HEK293 (cell line): Measurements from ENCODE around the gene IPCEF1.

ENCODE experiments used
- CTCF ChIA-PET: fragments of 350-600 bp; formaldehyde crosslinking; extraction: SDS; loops from one replicate; lab custom pipeline; 2021; ENCODE audit warnings: antibody characterized with exemption; lab: Yijun Ruan, JAX
- POLR2A ChIA-PET: fragments of 300-600 bp; formaldehyde crosslinking; extraction: SDS; loops from one replicate; lab custom pipeline; 2020; ENCODE audit warnings: antibody characterized with exemption, inconsistent platforms; lab: Yijun Ruan, JAX
- H3K27ac ChIP-seq: fragments of 200-500 bp; sonication (Bioruptor generic); 2 replicates; pipeline ENCODE4 v1.5.1; 2014; ENCODE audit warnings: low read depth, low read length, control low read depth, inconsistent platforms; ENCODE audit errors: extremely low read depth
- H3K36me3 ChIP-seq, 2 experiments: fragments of 200-500 bp in 1 of 2; sonication (Bioruptor generic) in 1 of 2; 1 replicate in 1 of 2; 2 replicates in 1 of 2; pipeline ENCODE4 v1.5.1; 2014 to 2017; ENCODE audit warnings: inconsistent platforms in 2 of 2, low read length in 2 of 2; ENCODE audit not compliant: control insufficient read depth in 2 of 2, insufficient read depth in 1 of 2
- H3K4me1 ChIP-seq: fragments of 200-500 bp; sonication (Bioruptor generic); 2 replicates; pipeline ENCODE4 v1.5.1; 2014; ENCODE audit warnings: mild to moderate bottlenecking, low read length, inconsistent platforms; ENCODE audit not compliant: control insufficient read depth, insufficient read depth
- H3K4me3 ChIP-seq: 2 replicates; pipeline ENCODE4 v1.5.1; 2011; ENCODE audit warnings: low read depth, mild to moderate bottlenecking, control low read depth, low read length, moderate library complexity
- H3K9me3 ChIP-seq: fragments of 200-500 bp; sonication (Bioruptor generic); 2 replicates; pipeline ENCODE4 v1.5.1; 2014; ENCODE audit warnings: low read depth, low read length, inconsistent platforms; ENCODE audit not compliant: control insufficient read depth, insufficient read depth
- BCL6B ChIP-seq: fragments of 450-650 bp; formaldehyde crosslinking; IDR thresholded peaks from 2 replicates; pipeline ENCODE4 v1.5.1; 2017; ENCODE audit warnings: missing biosample characterization, missing genetic modification characterization
- GLIS1 ChIP-seq: fragments of 450-650 bp; formaldehyde crosslinking; IDR thresholded peaks from 2 replicates; pipeline ENCODE4 v1.5.1; 2016; ENCODE audit warnings: missing biosample characterization, missing genetic modification characterization
- INSM2 ChIP-seq: fragments of 450-650 bp; formaldehyde crosslinking; IDR thresholded peaks from 2 replicates; pipeline ENCODE4 v1.5.1; 2016; ENCODE audit warnings: missing biosample characterization, missing genetic modification characterization
- OSR2 ChIP-seq: fragments of 450-650 bp; formaldehyde crosslinking; IDR thresholded peaks from 2 replicates; pipeline ENCODE4 v1.5.1; 2016; ENCODE audit warnings: missing biosample characterization, missing genetic modification characterization
- OVOL3 ChIP-seq: fragments of 450-650 bp; formaldehyde crosslinking; IDR thresholded peaks from 2 replicates; pipeline ENCODE4 v1.5.1; 2016; ENCODE audit warnings: missing biosample characterization, missing genetic modification characterization
- RBAK ChIP-seq: fragments of 450-650 bp; formaldehyde crosslinking; IDR thresholded peaks from 2 replicates; pipeline ENCODE4 v1.5.1; 2016; ENCODE audit warnings: missing biosample characterization, missing genetic modification characterization
- SCRT2 ChIP-seq: fragments of 450-650 bp; formaldehyde crosslinking; IDR thresholded peaks from 2 replicates; pipeline ENCODE4 v1.5.1; 2016; ENCODE audit warnings: missing biosample characterization, missing genetic modification characterization
- TCF7L2 ChIP-seq: IDR thresholded peaks from 2 replicates; pipeline ENCODE4 v1.6.1; 2011; ENCODE audit warnings: low read depth, mild to moderate bottlenecking, inconsistent platforms, low read length, moderate library complexity, borderline replicate concordance
- ZBTB7A ChIP-seq: fragments of 450-650 bp; formaldehyde crosslinking; IDR thresholded peaks from 2 replicates; pipeline ENCODE4 v1.5.1; 2016; ENCODE audit warnings: low read depth, missing biosample characterization, missing genetic modification characterization
- ZFHX2 ChIP-seq: fragments of 450-650 bp; formaldehyde crosslinking; conservative IDR thresholded peaks from 2 replicates; pipeline ENCODE4 v1.5.1; 2016; ENCODE audit warnings: missing biosample characterization, missing genetic modification characterization
- ZNF121 ChIP-seq: fragments of 450-650 bp; formaldehyde crosslinking; IDR thresholded peaks from 2 replicates; pipeline ENCODE4 v1.5.1; 2016; ENCODE audit warnings: missing biosample characterization, missing genetic modification characterization
- ZNF133 ChIP-seq: fragments of 450-650 bp; formaldehyde crosslinking; IDR thresholded peaks from 2 replicates; pipeline ENCODE4 v1.5.1; 2016; ENCODE audit warnings: missing biosample characterization, missing genetic modification characterization
- ZNF24 ChIP-seq: fragments of 450-650 bp; formaldehyde crosslinking; IDR thresholded peaks from 2 replicates; pipeline ENCODE4 v1.5.1; 2016; ENCODE audit warnings: missing biosample characterization, missing genetic modification characterization
- ZNF274 ChIP-seq, 2 experiments: fragments of 200-500 bp in 1 of 2; fragments of 450-650 bp in 1 of 2; sonication (Bioruptor generic) in 1 of 2; formaldehyde crosslinking in 1 of 2; IDR thresholded peaks; 2 replicates each; pipeline versions ENCODE4 v1.5.1 to v1.6.1; 2014 to 2016; ENCODE audit warnings: borderline replicate concordance in 1 of 2, inconsistent platforms in 1 of 2, low read length in 1 of 2, missing biosample characterization in 1 of 2, missing genetic modification characterization in 1 of 2
- ZNF292 ChIP-seq: fragments of 450-650 bp; formaldehyde crosslinking; IDR thresholded peaks from 2 replicates; pipeline ENCODE4 v1.5.1; 2016; ENCODE audit warnings: low read depth, missing biosample characterization, missing genetic modification characterization, borderline replicate concordance
- ZNF366 ChIP-seq: fragments of 450-650 bp; formaldehyde crosslinking; conservative IDR thresholded peaks from 2 replicates; pipeline ENCODE4 v1.5.1; 2016; ENCODE audit warnings: missing biosample characterization, missing genetic modification characterization
- ZNF404 ChIP-seq: fragments of 450-650 bp; formaldehyde crosslinking; IDR thresholded peaks from 2 replicates; pipeline ENCODE4 v1.5.1; 2017; ENCODE audit warnings: missing biosample characterization, missing genetic modification characterization
- ZNF416 ChIP-seq: fragments of 450-650 bp; formaldehyde crosslinking; IDR thresholded peaks from 2 replicates; pipeline ENCODE4 v1.5.1; 2016; ENCODE audit warnings: missing biosample characterization, missing genetic modification characterization
- ZNF514 ChIP-seq: fragments of 450-650 bp; formaldehyde crosslinking; IDR thresholded peaks from 2 replicates; pipeline ENCODE4 v1.5.1; 2016; ENCODE audit warnings: missing biosample characterization, missing genetic modification characterization
- ZNF529 ChIP-seq: fragments of 450-650 bp; formaldehyde crosslinking; IDR thresholded peaks from 2 replicates; pipeline ENCODE4 v1.5.1; 2017; ENCODE audit warnings: missing genetic modification characterization, missing biosample characterization; ENCODE audit not compliant: insufficient replicate concordance
- ZNF530 ChIP-seq: fragments of 450-650 bp; formaldehyde crosslinking; IDR thresholded peaks from 2 replicates; pipeline ENCODE4 v1.5.1; 2016; ENCODE audit warnings: low read depth, missing biosample characterization, missing genetic modification characterization
- ZNF580 ChIP-seq: fragments of 450-650 bp; formaldehyde crosslinking; IDR thresholded peaks from 2 replicates; pipeline ENCODE4 v1.5.1; 2016; ENCODE audit warnings: missing biosample characterization, missing genetic modification characterization
- ZNF629 ChIP-seq: fragments of 450-650 bp; formaldehyde crosslinking; IDR thresholded peaks from 2 replicates; pipeline ENCODE4 v1.5.1; 2017; ENCODE audit warnings: missing biosample characterization, missing genetic modification characterization
- ZNF654 ChIP-seq: fragments of 450-650 bp; formaldehyde crosslinking; IDR thresholded peaks from 2 replicates; pipeline ENCODE4 v1.5.1; 2016; ENCODE audit warnings: low read depth, missing biosample characterization, missing genetic modification characterization
- ZNF776 ChIP-seq: fragments of 450-650 bp; formaldehyde crosslinking; IDR thresholded peaks from 2 replicates; pipeline ENCODE4 v1.5.0; 2017; ENCODE audit warnings: missing biosample characterization, missing genetic modification characterization, borderline replicate concordance
- ZNF791 ChIP-seq: fragments of 450-650 bp; formaldehyde crosslinking; IDR thresholded peaks from 2 replicates; pipeline ENCODE4 v1.5.1; 2016; ENCODE audit warnings: missing biosample characterization, missing genetic modification characterization
- ZNF792 ChIP-seq: fragments of 450-650 bp; formaldehyde crosslinking; IDR thresholded peaks from 2 replicates; pipeline ENCODE4 v1.5.1; 2016; ENCODE audit warnings: missing biosample characterization, missing genetic modification characterization

Gene IPCEF1

GRCh38 chr6:154157706-154158105 lies 198.9 kb downstream of the IPCEF1 start:
- H3K4me1 ChIP-seq, result no peaks in the 10 kb centered on the region
- no peaks in the 10 kb centered on the region for H3K36me3 ChIP-seq
- CTCF ChIA-PET, result interaction anchor here (0.5 to 3.5 kb wide), 11 partner anchors 33 to 1777 kb away, joined by 3 to 28 read pairs (median 3); no protein-coding TSS in a partner anchor
- no peak overlapping the region for H3K4me3 ChIP-seq
- H3K9me3 ChIP-seq, result no peaks in the 10 kb centered on the region
- H3K27ac ChIP-seq, result no peak overlapping the region
- no peak for TF ChIP-seq ZNF530 (tag by site-specific recombination)
- no peak for TF ChIP-seq ZNF629 (tag by site-specific recombination)
- TF ChIP-seq ZNF404 (tag by site-specific recombination), result no peak
- TF ChIP-seq ZNF776 (tag by site-specific recombination), result no peak
- no peak for TF ChIP-seq ZNF292 (tag by site-specific recombination)
- TF ChIP-seq ZNF514 (tag by site-specific recombination), result no peak
- TF ChIP-seq OSR2 (tag by site-specific recombination), result no peak
- POLR2A ChIA-PET, result no interaction called here

- ChIA-PET CTCF (interaction anchor here (0.7 to 3.5 kb wide), 12 partner anchors 9 to 1776 kb away, joined by 3 to 28 read pairs (median 3); no protein-coding TSS in a partner anchor), POLR2A (no interaction called here)
- no peak overlapping the region for H3K4me3 ChIP-seq
- no peak overlapping the region for H3K27ac ChIP-seq
- no peaks in the 10 kb centered on the region for H3K9me3 ChIP-seq
- H3K36me3 ChIP-seq, result no peaks in the 10 kb centered on the region
- TF ChIP-seq BCL6B (tag by site-specific recombination), result no peak
- 0 out of 2 replicates have a peak, but pooled peaks have one; percentile 38 for TF ChIP-seq ZFHX2 (tag by site-specific recombination)
- no peaks in the 10 kb centered on the region for H3K4me1 ChIP-seq
These were observed 199.5 kb downstream of the IPCEF1 start for GRCh38 chr6:154157082-154157481.

- Histone ChIP-seq H3K36me3 (no peaks in the 10 kb centered on the region), H3K4me1 (no peaks in the 10 kb centered on the region), H3K9me3 (no peaks in the 10 kb centered on the region), H3K4me3 (no peak overlapping the region), H3K27ac (no peak overlapping the region)
- POLR2A ChIA-PET, result no interaction called here
- CTCF ChIA-PET, result interaction anchor here (0.7 to 3.8 kb wide), 9 partner anchors 10 to 352 kb away, joined by 3 to 53 read pairs (median 5); no protein-coding TSS in a partner anchor
- no peak for TF ChIP-seq ZNF133 (tag by site-specific recombination)
- no peak; the same call in 1 of the 2 replicates for TF ChIP-seq GLIS1
- TF ChIP-seq ZNF654 (tag by site-specific recombination), result peak; percentile 44
- TF ChIP-seq ZNF629 (tag by site-specific recombination), result no peak
- no peak for TF ChIP-seq ZNF416 (tag by site-specific recombination)
- no peak for TF ChIP-seq OVOL3 (tag by site-specific recombination)
- TF ChIP-seq ZNF580 (tag by site-specific recombination), result no peak
- no peak for TF ChIP-seq ZNF274 (IDR thresholded peaks at IDR 0.05; ENCODE audit: low read length)
- no peak for TF ChIP-seq ZNF274 (tag by site-specific recombination; IDR thresholded peaks at IDR 0.05; ENCODE audit: borderline replicate concordance)
- no peak for TF ChIP-seq ZNF529 (tag by site-specific recombination)
- TF ChIP-seq ZNF121 (tag by site-specific recombination), result no peak
- no peak for TF ChIP-seq ZNF404 (tag by site-specific recombination)
- no peak for TF ChIP-seq ZNF366
- no peak for TF ChIP-seq ZBTB7A (tag by site-specific recombination)
- peak; percentile 65 for TF ChIP-seq SCRT2 (tag by site-specific recombination)
- no peak for TF ChIP-seq ZNF792 (tag by site-specific recombination)
- TF ChIP-seq TCF7L2, result peak; percentile 72; the same call in 1 of the 2 replicates
- no peak for TF ChIP-seq INSM2
- no peak for TF ChIP-seq ZNF24
- no peak for TF ChIP-seq ZNF791 (tag by site-specific recombination)
- TF ChIP-seq RBAK (tag by site-specific recombination), result no peak
These were observed 200.3 kb downstream of the IPCEF1 start for GRCh38 chr6:154156135-154156896.
